GM23248 (cell line): ENCODE data around the gene ZNF474.

Experiments
- EZH2 ChIP-seq: fragments of 200-600 bp; sonication (generic); IDR thresholded peaks from 2 replicates; pipeline ENCODE4 v1.6.1; 2018; ENCODE audit warnings: antibody characterized with exemption, mild to moderate bottlenecking; ENCODE audit not compliant: insufficient read depth, poor library complexity, severe bottlenecking
- EZH2phosphoT487 ChIP-seq: fragments of 200-600 bp; sonication (generic); IDR thresholded peaks from 2 replicates; pipeline ENCODE4 v1.6.1; 2018; ENCODE audit warnings: antibody characterized with exemption, moderate library complexity, mild to moderate bottlenecking, low read depth; ENCODE audit not compliant: insufficient read depth

GRCh38 chr5:122163121-122164069 lies 34.0 kb downstream of the ZNF474 start:
- TF ChIP-seq EZH2 = no peak
- no peak for TF ChIP-seq EZH2phosphoT487
